Neural cell (in vitro differentiated cells): ENCODE measurements around the gene RCAN3. TPM values are rescaled to one million over a fixed set of nuclear protein-coding genes. Genes with fewer than 3 reads are reported as not detected.

Experiments used
- H2AFZ ChIP-seq: fragments of 200-600, 300-800 bp; sonication (generic), shearing (Covaris generic); 2 replicates; pipeline ENCODE4 v1.6.0; 2014; ENCODE audit warnings: low read depth, mild to moderate bottlenecking, antibody characterized with exemption, low read length, moderate library complexity
- H3F3A ChIP-seq: fragments of 200-600 bp; shearing (Covaris generic); 2 replicates; pipeline ENCODE4 v1.6.1; 2016; ENCODE audit warnings: mild to moderate bottlenecking, moderate library complexity, mixed read lengths, antibody characterized with exemption, low read length; ENCODE audit not compliant: insufficient read depth, poor library complexity, severe bottlenecking
- H3K27ac ChIP-seq: fragments of 200-600, 300-800 bp; sonication (generic), shearing (Covaris generic); 2 replicates; pipeline ENCODE4 v1.5.1; 2014; ENCODE audit warnings: mild to moderate bottlenecking, low read length, moderate library complexity
- H3K27me3 ChIP-seq: fragments of 300-800, 200-600 bp; sonication (generic), shearing (Covaris generic); 2 replicates; pipeline ENCODE4 v1.6.0; 2014; ENCODE audit warnings: mild to moderate bottlenecking, low read depth, low read length, moderate library complexity; ENCODE audit not compliant: insufficient read depth
- H3K36me3 ChIP-seq: fragments of 300-800, 200-600 bp; sonication (generic), shearing (Covaris generic); 2 replicates; pipeline ENCODE4 v1.5.1; 2014; ENCODE audit warnings: mild to moderate bottlenecking, antibody characterized with exemption, low read length, moderate library complexity; ENCODE audit not compliant: insufficient read depth
- H3K4me2 ChIP-seq: fragments of 300-800, 200-600 bp; sonication (generic), shearing (Covaris generic); 2 replicates; pipeline ENCODE4 v1.6.0; 2014; ENCODE audit warnings: mild to moderate bottlenecking, low read length
- H3K4me3 ChIP-seq: fragments of 300-800, 200-600 bp; sonication (generic), shearing (Covaris generic); 2 replicates; pipeline ENCODE4 v1.5.1; 2014; ENCODE audit warnings: mild to moderate bottlenecking, low read length, moderate library complexity
- H3K79me2 ChIP-seq: fragments of 200-600 bp; shearing (Covaris generic); replicated peaks from 2 replicates; pipeline ENCODE4 v1.6.0; 2014; ENCODE audit warnings: mild to moderate bottlenecking, low read length, moderate library complexity; ENCODE audit not compliant: insufficient read depth
- H3K9ac ChIP-seq: fragments of 300-800, 200-600 bp; sonication (generic), shearing (Covaris generic); 2 replicates; pipeline ENCODE4 v1.6.1; 2016; ENCODE audit warnings: mild to moderate bottlenecking, low read length, mixed read lengths
- H3K9me2 ChIP-seq: fragments of 200-600 bp; shearing (Covaris generic); 2 replicates; pipeline ENCODE4 v1.6.1; 2016; ENCODE audit warnings: mild to moderate bottlenecking, low read length, mixed read lengths; ENCODE audit not compliant: insufficient read depth
- H3K9me3 ChIP-seq: fragments of 200-600, 300-800 bp; sonication (generic), shearing (Covaris generic); 2 replicates; pipeline ENCODE4 v1.6.1; 2016; ENCODE audit warnings: mild to moderate bottlenecking, mixed run types, low read length, moderate library complexity, mixed read lengths
- H4K20me1 ChIP-seq: fragments of 200-600 bp; shearing (Covaris generic); 2 replicates; pipeline ENCODE4 v1.6.1; 2016; ENCODE audit warnings: mild to moderate bottlenecking, mixed run types; ENCODE audit not compliant: insufficient read depth
- CTCF ChIP-seq: fragments of 450-650 bp; IDR thresholded peaks from 2 replicates; pipeline ENCODE4 v1.5.1; 2014; ENCODE audit warnings: antibody characterized with exemption, mild to moderate bottlenecking, moderate library complexity; ENCODE audit not compliant: poor library complexity, severe bottlenecking
- EP300 ChIP-seq: fragments of 450-650 bp; conservative IDR thresholded peaks from 2 replicates; pipeline ENCODE4 v1.6.1; 2014; ENCODE audit warnings: antibody characterized with exemption, mild to moderate bottlenecking, moderate library complexity; ENCODE audit not compliant: poor library complexity, severe bottlenecking
- EZH2 ChIP-seq: fragments of 200-600, 300-800 bp; shearing (Covaris generic), sonication (generic); IDR thresholded peaks from 2 replicates; pipeline ENCODE4 v1.6.1; 2014; ENCODE audit warnings: antibody characterized with exemption, low read length, borderline replicate concordance, mild to moderate bottlenecking; ENCODE audit not compliant: insufficient read depth, poor library complexity, severe bottlenecking
- MXI1 ChIP-seq: fragments of 450-650 bp; conservative IDR thresholded peaks from 2 replicates; pipeline ENCODE4 v1.6.1; 2014; ENCODE audit warnings: antibody characterized with exemption, mild to moderate bottlenecking; ENCODE audit not compliant: poor library complexity, severe bottlenecking
- POLR2AphosphoS5 ChIP-seq: IDR thresholded peaks from 2 replicates; pipeline ENCODE4 v1.6.1; 2012
- RAD21 ChIP-seq: fragments of 450-650 bp; conservative IDR thresholded peaks from 2 replicates; pipeline ENCODE4 v1.6.1; 2014; ENCODE audit warnings: antibody characterized with exemption, mild to moderate bottlenecking, moderate library complexity
- REST ChIP-seq: IDR thresholded peaks from 2 replicates; pipeline ENCODE4 v1.6.1; 2012; ENCODE audit warnings: borderline replicate concordance
- SMC3 ChIP-seq: fragments of 450-650 bp; conservative IDR thresholded peaks from 2 replicates; pipeline ENCODE4 v1.6.1; 2014; ENCODE audit warnings: antibody characterized with exemption, mild to moderate bottlenecking, moderate library complexity; ENCODE audit not compliant: poor library complexity
- TAF1 ChIP-seq: IDR thresholded peaks from 2 replicates; pipeline ENCODE4 v1.6.1; 2012; ENCODE audit warnings: low read depth
- polyA plus RNA-seq: library from polyadenylated mRNA; depleted of rRNA; stranded (reverse); fragments of >200 nt; gene quantifications from 2 replicates; pipeline ENCODE4 v1.2.3, GENCODE V29; 2014

The RCAN3 gene
- polyA plus RNA-seq, 1 donor from 2014 or later, result 31.4 TPM

GRCh38 chr1:24508911-24509310 is 6.3 kb downstream of the RCAN3 start:
- Histone ChIP-seq H3K27ac (no peak overlapping the region), H3K4me2 (no peak overlapping the region), H3K9me2 (no peaks in the 10 kb centered on the region), H3K79me2 (no peaks in the 10 kb centered on the region), H3K36me3 (no peaks in the 10 kb centered on the region), H4K20me1 (no peaks in the 10 kb centered on the region), H3F3A (no peaks in the 10 kb centered on the region), H3K4me3 (no peak overlapping the region), H3K9me3 (no peaks in the 10 kb centered on the region), H3K27me3 (peaks cover 2% of the 10 kb centered on the region), H3K9ac (no peak overlapping the region), H2AFZ (no peak overlapping the region)
- no peak for TF ChIP-seq POLR2AphosphoS5
- TF ChIP-seq TAF1, result no peak
- TF ChIP-seq SMC3, result no peak
- TF ChIP-seq RAD21, result no peak
- TF ChIP-seq EZH2, result no peak
- TF ChIP-seq REST, result no peak
- TF ChIP-seq EP300, result no peak
- TF ChIP-seq CTCF, result no peak
- no peak for TF ChIP-seq MXI1

GRCh38 chr1:24513706-24514105 is 11.1 kb downstream of the RCAN3 start:
- Histone ChIP-seq H3F3A (no peaks in the 10 kb centered on the region), H3K27ac (no peak overlapping the region), H3K36me3 (no peaks in the 10 kb centered on the region), H3K9me2 (no peaks in the 10 kb centered on the region), H3K4me2 (no peak overlapping the region), H3K9ac (no peak overlapping the region), H3K4me3 (no peak overlapping the region), H2AFZ (no peak overlapping the region), H3K9me3 (no peaks in the 10 kb centered on the region), H3K27me3 (no peaks in the 10 kb centered on the region), H3K79me2 (no peaks in the 10 kb centered on the region), H4K20me1 (no peaks in the 10 kb centered on the region)
- no peak for TF ChIP-seq MXI1
- TF ChIP-seq TAF1, result no peak
- TF ChIP-seq EP300, result no peak
- TF ChIP-seq RAD21, result no peak
- TF ChIP-seq SMC3, result no peak
- no peak for TF ChIP-seq REST
- no peak for TF ChIP-seq CTCF
- no peak for TF ChIP-seq POLR2AphosphoS5
- TF ChIP-seq EZH2, result no peak
